ENCODE measurements around the gene ENPP5.

The ENPP5 gene

DNA sequence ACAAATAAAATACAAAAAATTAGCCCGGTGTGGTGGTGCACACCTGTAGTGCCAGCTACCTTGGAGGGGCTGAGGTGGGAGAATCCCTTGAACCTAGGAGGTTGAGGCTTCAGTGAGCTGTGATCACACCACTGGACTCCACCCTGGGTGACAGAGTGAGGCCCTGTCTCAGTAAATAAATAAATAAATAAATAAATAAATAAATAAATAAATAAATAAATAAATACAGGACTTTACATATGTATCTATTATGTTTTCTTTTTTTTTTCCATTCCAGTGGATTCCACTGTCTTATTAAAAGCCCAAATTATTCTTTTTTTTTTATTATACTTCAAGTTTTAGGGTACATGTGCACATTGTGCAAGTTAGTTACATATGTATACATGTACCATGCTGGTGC, 41.1 kb upstream of the ENPP5 start:
- DNase-seq (ENCODE audit: low read depth, low spot score), result no peak
- H3K9me3 ChIP-seq (ENCODE audit: insufficient read depth, low read length), result no peaks in the 10 kb centered on the region
- H3K4me3 ChIP-seq (ENCODE audit: insufficient read length, low read depth), result no peak overlapping the region
- H3K9ac ChIP-seq (ENCODE audit: insufficient read length, low read depth), result no peak overlapping the region
- no peaks in the 10 kb centered on the region for H3K36me3 ChIP-seq (ENCODE audit: insufficient read depth, insufficient read length, low read length)
- TF ChIP-seq ZNF274 (IDR thresholded peaks at IDR 0.05; ENCODE audit: low read depth, low read length), result no peak
- no peaks in the 10 kb centered on the region for H3K27me3 ChIP-seq (ENCODE audit: insufficient read depth, insufficient read length)
- H3K4me1 ChIP-seq (ENCODE audit: insufficient read depth, insufficient read length), result no peaks in the 10 kb centered on the region

DNA sequence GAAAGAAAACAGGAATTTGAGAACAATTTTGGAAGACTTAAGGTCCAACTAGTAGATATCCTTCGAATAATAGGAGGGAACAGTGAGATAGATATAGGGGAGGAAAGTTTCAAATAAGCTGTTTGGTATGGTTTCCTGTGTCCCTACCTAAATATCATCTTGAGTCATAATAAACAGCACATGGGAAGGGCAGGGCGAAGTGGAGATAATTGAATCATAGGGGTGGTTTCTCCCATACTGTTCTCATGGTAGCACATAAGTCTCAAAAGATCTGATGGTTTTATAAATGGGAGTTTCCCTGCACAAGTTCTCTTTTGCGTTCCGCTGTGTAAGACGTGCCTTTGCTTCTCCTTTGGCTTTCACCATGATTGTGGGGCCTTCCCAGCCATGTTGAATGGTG, 39.5 kb upstream of the ENPP5 start:
- no peak overlapping the region for H3K9ac ChIP-seq (ENCODE audit: insufficient read length, low read depth)
- H3K36me3 ChIP-seq (ENCODE audit: insufficient read depth, insufficient read length, low read length), result no peaks in the 10 kb centered on the region
- H3K27me3 ChIP-seq (ENCODE audit: insufficient read depth, insufficient read length), result no peaks in the 10 kb centered on the region
- DNase-seq (ENCODE audit: low read depth, low spot score), result no peak
- TF ChIP-seq ZNF274 (IDR thresholded peaks at IDR 0.05; ENCODE audit: low read depth, low read length), result no peak
- no peak for TF ChIP-seq SUZ12 (IDR thresholded peaks at IDR 0.05; ENCODE audit: extremely low read depth, insufficient read depth, insufficient read length)
- no peak for TF ChIP-seq YY1 (IDR thresholded peaks at IDR 0.05; ENCODE audit: insufficient read depth, insufficient read length)
- no peaks in the 10 kb centered on the region for H3K9me3 ChIP-seq (ENCODE audit: insufficient read depth, low read length)
- no peaks in the 10 kb centered on the region for H3K4me1 ChIP-seq (ENCODE audit: insufficient read depth, insufficient read length)
- no peak overlapping the region for H3K4me3 ChIP-seq (ENCODE audit: insufficient read length, low read depth)

DNA sequence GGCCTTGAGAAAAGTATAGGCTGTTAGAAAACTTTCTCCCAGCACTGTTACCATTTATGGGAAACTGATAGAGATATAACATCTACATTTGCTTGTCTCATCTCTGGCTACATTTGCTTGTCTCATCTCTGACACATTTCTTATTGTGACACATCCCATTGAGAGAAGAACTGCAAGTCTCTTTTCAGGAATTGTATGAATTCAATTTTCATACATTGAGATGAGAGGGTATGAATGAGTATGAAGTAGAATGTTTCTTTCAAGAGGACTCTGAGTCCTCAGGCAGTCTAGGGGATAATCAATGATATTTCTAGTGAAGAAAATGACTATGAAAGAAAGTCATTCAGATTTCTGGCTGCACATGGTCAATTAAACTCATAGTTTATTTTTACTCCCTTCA, 37.5 kb upstream of the ENPP5 start:
- H3K4me1 ChIP-seq (ENCODE audit: insufficient read depth, insufficient read length), result no peaks in the 10 kb centered on the region
- H3K9ac ChIP-seq (ENCODE audit: insufficient read length, low read depth), result no peak overlapping the region
- no peaks in the 10 kb centered on the region for H3K36me3 ChIP-seq (ENCODE audit: insufficient read depth, insufficient read length, low read length)
- no peaks in the 10 kb centered on the region for H3K27me3 ChIP-seq (ENCODE audit: insufficient read depth, insufficient read length)
- TF ChIP-seq ZNF274 (IDR thresholded peaks at IDR 0.05; ENCODE audit: low read depth, low read length) (no peak), SUZ12 (IDR thresholded peaks at IDR 0.05; ENCODE audit: extremely low read depth, insufficient read depth, insufficient read length) (no peak), YY1 (IDR thresholded peaks at IDR 0.05; ENCODE audit: insufficient read depth, insufficient read length) (no peak)
- no peaks in the 10 kb centered on the region for H3K9me3 ChIP-seq (ENCODE audit: insufficient read depth, low read length)
- DNase-seq (ENCODE audit: low read depth, low spot score), result no peak
- no peak overlapping the region for H3K4me3 ChIP-seq (ENCODE audit: insufficient read length, low read depth)

DNA sequence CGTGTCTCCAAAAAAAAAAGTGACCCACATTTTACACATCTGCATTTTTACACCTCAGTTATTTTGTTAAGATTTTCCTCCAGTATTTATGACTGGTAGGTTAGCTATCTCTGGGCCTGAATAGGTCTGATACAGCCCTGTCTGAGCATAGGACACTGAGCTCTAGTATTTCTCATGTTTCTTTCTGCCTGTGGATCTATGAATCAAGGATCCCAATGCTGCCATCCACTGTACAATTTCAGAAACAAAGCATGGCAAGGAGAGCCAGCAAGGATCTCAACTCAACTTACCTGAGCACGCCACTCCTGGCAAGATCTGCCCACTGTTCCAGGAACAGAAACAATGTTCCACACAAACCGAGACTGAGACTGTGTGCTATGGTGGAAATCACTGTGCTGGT, 36.4 kb upstream of the ENPP5 start:
- TF ChIP-seq YY1 (IDR thresholded peaks at IDR 0.05; ENCODE audit: insufficient read depth, insufficient read length) (no peak), ZNF274 (IDR thresholded peaks at IDR 0.05; ENCODE audit: low read depth, low read length) (no peak), SUZ12 (IDR thresholded peaks at IDR 0.05; ENCODE audit: extremely low read depth, insufficient read depth, insufficient read length) (no peak)
- no peak for DNase-seq (ENCODE audit: low read depth, low spot score)
- H3K4me3 ChIP-seq (ENCODE audit: insufficient read length, low read depth), result no peak overlapping the region
- no peaks in the 10 kb centered on the region for H3K27me3 ChIP-seq (ENCODE audit: insufficient read depth, insufficient read length)
- peaks cover 4% of the 10 kb centered on the region; the same call in 1 of the 2 replicates for H3K9me3 ChIP-seq (ENCODE audit: insufficient read depth, low read length)
- no peak overlapping the region for H3K9ac ChIP-seq (ENCODE audit: insufficient read length, low read depth)
- H3K4me1 ChIP-seq (ENCODE audit: insufficient read depth, insufficient read length), result no peaks in the 10 kb centered on the region
- H3K36me3 ChIP-seq (ENCODE audit: insufficient read depth, insufficient read length, low read length), result no peaks in the 10 kb centered on the region

DNA sequence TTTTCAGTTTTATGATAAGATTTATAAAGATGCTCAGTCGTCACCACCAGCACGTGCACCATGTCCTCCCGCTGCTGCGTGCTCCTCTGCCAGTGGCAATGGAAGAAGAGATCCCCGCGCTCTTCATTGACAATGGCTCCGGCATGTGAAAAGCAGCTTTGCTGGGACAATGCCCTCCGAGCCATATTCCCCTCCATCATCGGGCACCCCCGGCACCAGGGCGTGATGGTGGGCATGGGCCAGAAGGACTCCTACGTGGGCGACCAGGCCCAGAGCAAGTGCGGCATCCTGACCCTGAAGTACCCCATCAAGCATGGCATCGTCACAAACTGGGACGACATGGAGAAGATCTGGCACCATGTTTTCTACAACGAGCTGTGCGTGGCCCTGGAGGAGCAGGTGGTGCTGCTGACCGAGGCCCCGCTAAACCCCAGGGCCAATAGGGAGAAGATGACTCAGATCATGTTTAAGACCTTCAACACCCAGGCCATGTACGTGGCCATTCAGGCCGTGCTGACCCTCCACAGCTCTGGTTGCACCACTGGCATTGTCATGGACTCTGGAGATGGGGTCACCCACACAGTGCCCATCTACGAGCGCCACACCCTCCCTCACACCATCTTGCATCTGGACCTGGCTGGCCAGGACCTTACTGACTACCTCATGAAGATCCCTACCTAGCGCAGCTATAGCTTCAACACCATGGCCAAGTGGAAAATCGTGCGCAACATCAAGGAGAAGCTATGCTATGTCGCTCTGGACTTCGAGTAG, 34.3 kb upstream of the ENPP5 start:
- no peaks in the 10 kb centered on the region for H3K27me3 ChIP-seq (ENCODE audit: insufficient read depth, insufficient read length)
- TF ChIP-seq SUZ12 (IDR thresholded peaks at IDR 0.05; ENCODE audit: extremely low read depth, insufficient read depth, insufficient read length) (no peak), YY1 (IDR thresholded peaks at IDR 0.05; ENCODE audit: insufficient read depth, insufficient read length) (no peak), ZNF274 (IDR thresholded peaks at IDR 0.05; ENCODE audit: low read depth, low read length) (no peak)
- peaks cover 4% of the 10 kb centered on the region; the same call in 1 of the 2 replicates for H3K9me3 ChIP-seq (ENCODE audit: insufficient read depth, low read length)
- no peak overlapping the region for H3K4me3 ChIP-seq (ENCODE audit: insufficient read length, low read depth)
- no peaks in the 10 kb centered on the region for H3K4me1 ChIP-seq (ENCODE audit: insufficient read depth, insufficient read length)
- no peak for DNase-seq (ENCODE audit: low read depth, low spot score)
- H3K36me3 ChIP-seq (ENCODE audit: insufficient read depth, insufficient read length, low read length), result no peaks in the 10 kb centered on the region
- no peak overlapping the region for H3K9ac ChIP-seq (ENCODE audit: insufficient read length, low read depth)

DNA sequence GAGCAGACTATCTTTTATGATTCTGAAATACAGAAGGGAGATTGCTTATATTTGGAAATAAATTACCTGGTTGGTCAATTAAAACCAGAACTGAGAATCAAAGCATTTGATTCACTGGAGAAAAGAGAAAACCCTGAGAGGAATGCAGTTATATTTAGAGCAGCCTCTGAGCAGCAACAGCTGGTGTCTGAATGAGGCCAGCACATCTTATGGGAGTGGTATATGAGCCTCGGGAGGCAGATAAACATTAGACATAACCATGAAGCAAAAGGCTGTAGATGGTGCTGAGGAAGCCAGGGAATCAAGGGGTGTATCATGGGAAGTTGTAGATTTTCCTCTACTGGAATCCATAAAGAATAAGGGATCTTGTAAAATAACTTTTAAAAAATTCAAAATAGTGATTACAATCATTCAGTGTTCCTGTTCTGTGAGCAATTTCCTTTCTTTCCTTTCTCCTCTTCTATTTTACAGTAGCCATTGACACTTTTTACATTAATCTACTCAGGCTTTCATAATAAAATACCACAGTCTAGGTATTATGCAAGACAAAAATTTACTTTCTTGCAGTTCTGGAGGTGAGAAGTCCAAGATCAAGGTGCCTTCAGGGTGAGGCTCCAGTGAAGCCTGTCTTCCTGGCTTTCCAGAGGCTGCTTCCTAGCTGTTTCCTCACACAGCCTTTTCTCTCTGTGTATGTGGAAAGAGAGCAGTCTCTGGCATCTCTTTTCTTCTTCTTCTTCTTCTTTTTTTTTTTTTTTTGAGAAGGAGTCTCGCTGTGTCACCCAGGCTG, 32.8 kb upstream of the ENPP5 start:
- Histone ChIP-seq H3K27me3 (ENCODE audit: insufficient read depth, insufficient read length) (no peaks in the 10 kb centered on the region), H3K4me1 (ENCODE audit: insufficient read depth, insufficient read length) (no peaks in the 10 kb centered on the region), H3K36me3 (ENCODE audit: insufficient read depth, insufficient read length, low read length) (no peaks in the 10 kb centered on the region), H3K4me3 (ENCODE audit: insufficient read length, low read depth) (no peak overlapping the region), H3K9me3 (ENCODE audit: insufficient read depth, low read length) (peaks cover 4% of the 10 kb centered on the region; the same call in 1 of the 2 replicates), H3K9ac (ENCODE audit: insufficient read length, low read depth) (no peak overlapping the region)
- TF ChIP-seq SUZ12 (IDR thresholded peaks at IDR 0.05; ENCODE audit: extremely low read depth, insufficient read depth, insufficient read length), result no peak
- no peak for TF ChIP-seq YY1 (IDR thresholded peaks at IDR 0.05; ENCODE audit: insufficient read depth, insufficient read length)
- TF ChIP-seq ZNF274 (IDR thresholded peaks at IDR 0.05; ENCODE audit: low read depth, low read length), result no peak
- DNase-seq (ENCODE audit: low read depth, low spot score), result no peak

DNA sequence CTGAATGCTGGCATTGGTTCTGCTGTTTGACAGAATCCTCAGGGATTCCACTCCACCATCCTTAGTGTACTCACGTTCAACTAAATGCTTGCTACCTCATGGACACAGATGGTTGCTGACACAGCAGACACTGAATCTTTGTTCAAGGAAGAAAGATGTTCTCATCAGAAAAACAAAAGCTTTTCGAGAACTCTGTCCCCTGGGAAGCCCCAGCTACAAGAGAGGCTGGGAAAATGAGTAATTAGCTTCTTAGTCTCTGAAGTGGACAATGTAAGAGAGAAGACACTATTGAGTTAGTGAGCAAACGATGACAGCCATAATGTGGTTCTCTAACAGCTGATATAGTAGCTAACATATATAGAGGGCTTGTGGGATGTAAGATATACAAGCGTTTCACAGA, 30.9 kb upstream of the ENPP5 start:
- Histone ChIP-seq H3K36me3 (ENCODE audit: insufficient read depth, insufficient read length, low read length) (no peaks in the 10 kb centered on the region), H3K9me3 (ENCODE audit: insufficient read depth, low read length) (peaks cover 4% of the 10 kb centered on the region; the same call in 1 of the 2 replicates), H3K27me3 (ENCODE audit: insufficient read depth, insufficient read length) (no peaks in the 10 kb centered on the region), H3K4me1 (ENCODE audit: insufficient read depth, insufficient read length) (no peaks in the 10 kb centered on the region), H3K9ac (ENCODE audit: insufficient read length, low read depth) (no peak overlapping the region), H3K4me3 (ENCODE audit: insufficient read length, low read depth) (no peak overlapping the region)
- no peak for DNase-seq (ENCODE audit: low read depth, low spot score)
- TF ChIP-seq ZNF274 (IDR thresholded peaks at IDR 0.05; ENCODE audit: low read depth, low read length) (no peak), SUZ12 (IDR thresholded peaks at IDR 0.05; ENCODE audit: extremely low read depth, insufficient read depth, insufficient read length) (no peak), YY1 (IDR thresholded peaks at IDR 0.05; ENCODE audit: insufficient read depth, insufficient read length) (no peak)

Data from NT2/D1 (cell line).